ENCODE measurements around the gene CSTF2T.

CSTF2T gene, protein sequence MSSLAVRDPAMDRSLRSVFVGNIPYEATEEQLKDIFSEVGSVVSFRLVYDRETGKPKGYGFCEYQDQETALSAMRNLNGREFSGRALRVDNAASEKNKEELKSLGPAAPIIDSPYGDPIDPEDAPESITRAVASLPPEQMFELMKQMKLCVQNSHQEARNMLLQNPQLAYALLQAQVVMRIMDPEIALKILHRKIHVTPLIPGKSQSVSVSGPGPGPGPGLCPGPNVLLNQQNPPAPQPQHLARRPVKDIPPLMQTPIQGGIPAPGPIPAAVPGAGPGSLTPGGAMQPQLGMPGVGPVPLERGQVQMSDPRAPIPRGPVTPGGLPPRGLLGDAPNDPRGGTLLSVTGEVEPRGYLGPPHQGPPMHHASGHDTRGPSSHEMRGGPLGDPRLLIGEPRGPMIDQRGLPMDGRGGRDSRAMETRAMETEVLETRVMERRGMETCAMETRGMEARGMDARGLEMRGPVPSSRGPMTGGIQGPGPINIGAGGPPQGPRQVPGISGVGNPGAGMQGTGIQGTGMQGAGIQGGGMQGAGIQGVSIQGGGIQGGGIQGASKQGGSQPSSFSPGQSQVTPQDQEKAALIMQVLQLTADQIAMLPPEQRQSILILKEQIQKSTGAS

DNA sequence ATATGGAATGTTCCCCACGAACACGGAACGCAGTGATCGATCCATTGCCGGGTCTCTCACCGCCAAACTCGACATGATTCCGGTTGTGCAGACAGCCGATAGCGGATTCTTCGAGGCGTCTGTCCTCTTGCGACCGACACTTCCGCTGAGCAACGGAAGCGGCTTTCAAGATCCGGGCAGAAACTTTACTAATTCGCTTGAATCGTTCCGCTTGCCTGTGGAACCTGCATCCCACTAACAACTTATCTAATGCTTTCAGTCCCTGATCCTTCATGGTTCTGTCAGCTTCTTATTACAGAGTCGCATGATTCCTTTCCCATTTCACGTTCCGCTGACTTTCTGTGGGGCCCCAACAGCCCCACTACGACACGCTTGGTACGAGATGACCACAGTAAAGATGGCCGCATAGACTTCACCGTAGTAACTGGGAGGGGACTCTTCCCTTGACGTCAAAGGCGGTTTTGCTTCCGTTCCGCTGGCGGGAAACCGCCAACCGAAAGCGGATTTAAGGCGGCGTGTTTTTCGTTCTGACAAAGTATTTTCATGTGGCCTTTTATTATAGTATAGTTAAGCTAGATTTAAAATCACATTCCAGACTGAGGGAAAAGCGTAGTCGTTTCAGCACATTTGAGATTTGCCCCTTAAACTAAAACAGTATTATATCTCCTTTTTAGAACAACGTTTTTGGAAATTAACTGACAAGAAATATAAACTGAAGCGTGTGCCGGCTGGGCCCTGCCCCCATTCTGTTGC, at the start of gene CSTF2T:
Gene CSTF2T (minus strand): TSS at position 121 of the 753 bp plus-strand sequence. CDS start 46 bp downstream, at position 75.
- DNase-seq: peak; percentile 92

DNA sequence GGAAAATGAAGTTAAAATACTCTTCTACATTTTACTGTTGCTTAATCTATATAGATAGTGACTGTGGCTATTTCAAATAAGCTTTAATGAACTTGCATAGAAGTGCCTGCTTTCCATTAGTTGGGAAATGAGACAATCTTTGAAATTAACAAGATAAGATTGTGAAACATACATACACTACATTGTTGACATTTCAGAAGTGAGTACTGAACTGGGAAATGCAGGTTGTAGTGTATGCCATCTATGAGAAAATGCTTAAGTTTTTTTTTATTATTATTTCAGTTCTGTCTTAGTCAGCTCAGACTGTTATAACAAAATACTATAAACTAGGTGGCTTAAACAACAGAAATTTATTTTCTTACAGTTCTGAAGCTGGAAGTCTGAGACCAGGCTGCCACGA, 49.6 kb upstream of the CSTF2T start:
- no peak for DNase-seq

DNA sequence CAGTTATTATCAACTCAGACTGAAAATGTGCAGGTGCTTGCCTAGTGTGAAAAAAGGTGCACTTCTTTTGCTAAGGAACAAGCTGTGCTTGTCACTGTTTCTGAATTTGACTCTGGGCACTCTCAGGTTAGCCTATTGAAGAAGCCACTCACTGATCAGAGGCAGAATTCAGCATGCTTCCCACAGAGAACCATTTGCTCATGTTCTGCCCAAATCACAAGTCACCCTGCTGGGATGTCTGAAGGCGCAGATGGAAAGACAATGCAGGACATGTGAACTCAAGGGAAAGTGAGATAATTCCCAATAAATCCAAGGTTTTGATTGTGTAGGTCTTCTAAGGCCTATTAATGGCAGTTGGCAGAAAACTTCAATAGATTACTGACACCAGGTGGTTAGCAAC, 47.8 kb upstream of the CSTF2T start:
- DNase-seq: no peak

DNA sequence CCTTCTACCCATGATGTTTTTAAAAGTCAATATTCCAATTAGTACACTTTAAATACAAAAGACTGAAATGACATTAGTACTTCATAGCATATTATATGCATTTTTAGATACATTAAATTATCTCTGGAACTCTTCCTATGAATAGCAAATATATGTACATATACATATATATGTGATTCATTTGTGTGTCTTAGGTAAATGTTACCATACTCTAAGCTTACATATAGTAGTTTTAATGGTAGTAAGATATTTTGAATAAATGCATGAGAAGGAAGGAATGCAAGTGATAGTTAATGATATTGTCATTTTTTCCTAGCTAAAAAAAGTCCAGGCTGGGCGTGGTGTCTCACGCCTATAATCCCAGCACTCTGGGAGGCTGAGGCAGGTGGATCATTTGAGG, 46.0 kb upstream of the CSTF2T start:
- DNase-seq: no peak

DNA sequence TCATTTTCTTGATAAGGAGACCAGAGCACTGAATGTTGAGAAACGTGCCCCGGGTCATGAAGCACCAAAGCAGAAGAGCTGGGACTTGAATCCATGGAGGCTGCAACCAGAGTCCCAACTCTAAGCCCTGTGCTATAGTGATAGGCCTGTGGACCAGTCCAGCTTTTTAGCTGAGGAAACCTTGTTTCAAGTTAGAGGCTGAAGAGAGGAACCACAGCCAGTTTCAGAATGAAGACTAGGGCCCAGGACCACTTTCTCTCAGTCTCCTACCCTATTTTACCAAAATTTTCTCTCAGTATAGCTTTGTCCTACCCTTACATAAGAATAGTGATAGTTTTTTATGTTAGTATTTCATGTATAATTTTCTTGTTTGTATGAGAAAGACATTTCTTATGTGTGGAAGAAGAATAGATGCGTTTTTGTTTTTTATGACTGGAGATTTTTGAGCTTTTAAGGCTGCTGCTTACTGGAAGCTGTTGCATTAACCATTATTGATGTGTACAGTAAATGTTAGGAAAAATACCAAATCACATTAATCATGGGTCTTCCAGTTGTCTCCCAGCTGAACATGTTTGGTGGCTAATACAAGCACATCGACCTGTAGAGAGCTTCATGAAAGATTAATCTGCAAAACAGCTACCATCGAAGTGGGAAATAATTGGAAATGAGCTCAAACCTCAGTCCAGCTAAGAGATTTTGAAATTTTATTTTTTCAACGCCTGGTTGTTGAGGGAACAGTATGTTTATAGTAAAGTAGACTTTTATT, 45.0 kb upstream of the CSTF2T start:
- DNase-seq: no peak

DNA sequence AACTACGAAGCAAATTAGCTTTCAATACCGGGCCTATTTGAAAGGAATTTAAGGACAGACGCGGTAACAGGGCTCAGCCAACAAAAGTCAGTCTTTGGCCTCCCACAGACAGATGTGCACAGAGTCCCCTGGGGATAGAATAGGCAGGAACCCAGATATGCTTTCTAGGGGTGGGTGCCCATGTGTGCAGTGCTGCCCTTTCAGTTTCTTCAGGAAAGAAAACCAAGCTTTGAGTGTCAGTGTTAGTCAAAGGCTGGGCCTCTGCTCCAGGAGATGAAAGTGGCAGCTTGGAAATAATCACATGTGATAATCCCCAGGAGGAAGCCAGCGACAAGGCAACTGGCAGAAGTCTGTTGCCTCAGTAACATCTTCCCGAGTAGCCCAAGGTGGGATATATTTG, 43.8 kb upstream of the CSTF2T start:
- no peak for DNase-seq

DNA sequence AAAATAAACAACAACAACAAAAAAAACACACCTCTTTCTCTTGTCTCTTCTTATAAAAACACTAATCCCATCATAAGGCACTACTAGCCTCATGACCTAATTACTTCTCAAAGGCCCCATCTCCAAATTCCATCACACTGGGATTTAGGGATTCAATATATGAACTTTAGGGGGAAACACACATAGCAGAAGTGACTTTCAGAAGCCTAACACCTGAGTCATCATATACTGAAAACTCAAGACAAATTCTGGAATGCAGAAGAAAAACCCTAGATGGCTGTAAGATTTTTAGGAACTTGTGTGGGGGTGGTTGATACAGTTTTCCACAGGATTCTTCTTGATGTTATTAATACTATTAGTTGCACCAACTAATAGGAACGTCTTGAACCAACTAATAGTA, 33.7 kb upstream of the CSTF2T start:
- no peak for DNase-seq

DNA sequence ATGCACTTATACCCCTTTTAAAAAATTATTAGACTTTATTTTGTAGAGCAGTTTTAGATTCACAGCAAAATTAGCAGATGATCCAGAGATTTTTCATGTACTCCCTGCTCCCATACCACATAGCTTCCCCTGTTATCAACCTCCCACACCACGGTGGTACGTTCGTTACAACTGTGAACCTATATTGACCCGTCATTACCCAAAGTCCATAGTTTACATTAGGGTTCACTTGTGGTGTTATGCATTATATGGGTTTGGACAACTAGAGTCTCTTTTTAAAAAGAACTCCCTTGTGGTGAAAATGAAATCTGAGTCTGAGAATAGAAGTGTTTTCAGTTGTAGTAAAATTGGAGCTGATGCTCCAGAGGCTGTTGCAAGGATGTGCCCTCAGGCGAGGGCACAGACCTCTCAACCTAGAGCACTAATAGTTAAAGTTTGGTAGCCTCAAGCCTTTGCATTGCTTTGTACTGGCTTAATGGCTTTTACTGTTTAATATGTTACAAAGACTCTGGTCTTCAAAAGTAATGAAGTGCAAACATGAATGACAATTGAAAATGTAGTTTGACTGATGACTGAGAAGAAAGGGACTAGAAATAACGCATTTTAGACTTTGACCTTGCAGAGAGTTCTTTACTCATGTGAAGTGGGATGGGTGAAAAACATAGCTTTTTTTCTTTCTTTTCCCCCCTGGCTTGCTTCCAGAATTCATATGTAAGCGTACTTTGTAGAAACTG, 30.6 kb upstream of the CSTF2T start:
- no peak for DNase-seq

DNA sequence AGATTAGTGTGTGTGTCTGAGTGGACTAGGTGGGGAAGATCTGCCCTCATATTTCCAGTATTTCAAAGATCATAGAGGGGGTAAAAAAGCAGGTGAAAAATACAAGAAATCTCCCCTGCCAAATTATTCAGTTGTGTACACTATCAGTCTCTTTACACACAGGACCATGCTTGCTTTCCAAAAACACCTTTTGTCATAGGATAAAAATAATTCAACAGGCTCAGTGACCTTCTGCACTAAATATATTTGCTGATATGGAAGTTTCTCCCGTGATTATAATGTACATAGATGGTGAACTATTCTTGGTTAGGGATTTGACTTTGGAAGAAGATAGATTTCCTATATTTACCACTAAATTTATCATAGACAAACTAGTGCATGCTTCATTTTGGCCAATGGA, 24.6 kb upstream of the CSTF2T start:
- DNase-seq: no peak

DNA sequence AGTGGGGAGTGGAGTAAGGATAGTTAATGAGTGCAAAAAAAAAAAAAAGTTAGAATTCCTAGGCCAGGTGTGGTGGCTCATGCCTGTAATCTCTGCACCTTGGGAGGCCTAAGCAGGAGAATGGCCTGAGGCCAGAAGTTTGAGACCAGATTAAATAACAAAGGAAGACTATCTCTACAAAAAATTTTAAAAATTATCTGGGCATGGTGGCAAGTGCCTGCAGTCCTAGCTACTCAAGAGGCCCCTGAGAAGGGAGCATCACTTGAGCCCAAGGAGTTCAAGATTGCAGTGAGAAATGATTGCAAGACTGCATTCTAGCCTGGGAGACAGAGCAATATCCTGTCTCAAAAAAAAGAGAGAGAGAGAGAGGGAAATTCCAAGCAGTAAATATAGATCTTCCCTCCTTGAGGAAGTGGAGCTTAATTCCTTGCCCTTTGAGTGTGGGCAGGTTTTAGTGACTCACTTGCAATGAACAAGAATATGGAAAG, 19.5 kb upstream of the CSTF2T start:
- no peak for DNase-seq

DNA sequence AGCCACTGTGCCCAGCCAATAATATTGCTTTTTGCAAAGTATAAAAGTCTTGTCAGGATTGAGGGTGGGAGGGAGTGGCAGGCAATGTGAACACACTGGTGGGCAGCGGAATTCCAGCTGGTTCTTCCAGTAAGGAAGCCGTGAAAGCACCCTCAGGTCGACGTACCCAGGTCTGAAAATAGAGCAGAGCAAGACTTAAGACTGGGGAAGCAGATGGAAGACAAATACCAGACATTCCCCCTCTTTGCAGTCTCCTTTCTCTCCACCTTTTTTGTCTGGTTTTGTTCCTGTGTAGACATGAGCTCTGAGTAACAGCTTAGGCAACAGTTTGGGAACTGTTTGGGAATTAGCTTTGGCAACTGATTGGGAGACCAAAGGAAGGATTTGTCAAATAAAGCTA, 17.6 kb upstream of the CSTF2T start:
- no peak for DNase-seq

DNA sequence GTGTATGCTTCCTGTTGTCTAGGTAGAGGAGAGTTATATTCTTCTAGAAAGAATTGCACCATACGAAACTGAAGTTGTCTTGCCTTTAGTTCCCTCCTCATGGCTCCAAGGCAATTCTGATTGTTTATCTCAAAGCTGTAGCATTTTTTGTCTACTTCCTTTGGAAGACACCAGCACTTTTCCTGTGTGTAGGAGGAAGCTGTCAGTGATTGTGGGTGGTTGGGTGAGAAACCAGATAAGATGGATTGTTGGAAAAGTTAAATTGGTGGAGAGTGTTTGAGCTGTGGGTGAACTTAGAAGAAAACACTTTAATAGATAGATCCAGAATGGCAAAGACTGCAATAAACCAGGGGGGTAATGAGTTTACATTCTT, 12.1 kb upstream of the CSTF2T start:
- no peak for DNase-seq

DNA sequence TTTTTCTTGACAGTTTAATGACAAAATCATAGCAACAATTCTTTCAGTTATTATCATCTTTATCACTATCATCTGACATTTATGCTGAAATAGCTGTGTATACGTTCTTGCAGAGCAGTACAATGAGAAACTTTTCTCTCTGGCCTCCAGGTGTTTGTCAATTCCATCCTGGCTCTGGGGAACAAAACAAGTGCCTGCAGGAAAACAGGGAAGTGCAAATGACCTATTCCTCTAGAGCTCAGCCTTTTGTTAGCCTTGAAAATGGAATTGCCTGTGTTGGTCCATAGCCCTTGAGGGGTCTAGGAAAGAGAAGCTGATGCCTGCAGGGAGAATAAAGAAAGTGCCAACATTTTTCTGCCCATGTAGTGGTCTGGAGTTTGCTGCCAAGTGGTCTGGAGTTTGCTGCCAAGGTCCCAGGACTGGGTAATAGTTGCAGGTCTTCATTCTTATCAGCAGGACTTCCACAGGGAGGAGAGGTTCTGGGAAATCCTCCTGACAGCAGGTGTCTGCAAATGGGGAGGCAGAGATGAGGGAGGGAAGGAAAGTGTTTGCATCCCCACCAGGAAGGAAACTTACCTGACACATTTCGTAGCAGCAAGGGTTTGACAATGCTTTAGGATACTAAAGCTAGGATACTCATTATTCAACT, 10.1 kb upstream of the CSTF2T start:
- no peak for DNase-seq

DNA sequence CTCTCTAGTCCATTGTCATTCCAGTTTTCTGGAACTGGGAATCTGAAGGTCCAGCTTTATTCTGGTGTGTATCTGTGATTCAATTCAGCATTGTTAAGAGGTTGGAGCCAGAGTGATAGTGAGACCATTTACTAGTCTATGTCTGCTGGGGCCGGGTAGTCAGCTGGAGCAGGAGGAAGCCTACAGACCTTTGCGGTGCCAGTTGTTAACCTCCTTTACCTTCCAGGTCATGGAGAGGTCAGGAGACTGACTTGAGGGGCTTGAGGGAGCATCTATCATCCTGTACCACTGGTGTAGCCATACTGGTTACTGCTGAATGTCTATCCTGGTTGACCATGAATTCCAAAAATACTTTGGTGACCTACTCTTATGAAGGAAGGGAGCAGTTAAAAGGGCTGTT, 9.2 kb upstream of the CSTF2T start:
- DNase-seq: no peak

DNA sequence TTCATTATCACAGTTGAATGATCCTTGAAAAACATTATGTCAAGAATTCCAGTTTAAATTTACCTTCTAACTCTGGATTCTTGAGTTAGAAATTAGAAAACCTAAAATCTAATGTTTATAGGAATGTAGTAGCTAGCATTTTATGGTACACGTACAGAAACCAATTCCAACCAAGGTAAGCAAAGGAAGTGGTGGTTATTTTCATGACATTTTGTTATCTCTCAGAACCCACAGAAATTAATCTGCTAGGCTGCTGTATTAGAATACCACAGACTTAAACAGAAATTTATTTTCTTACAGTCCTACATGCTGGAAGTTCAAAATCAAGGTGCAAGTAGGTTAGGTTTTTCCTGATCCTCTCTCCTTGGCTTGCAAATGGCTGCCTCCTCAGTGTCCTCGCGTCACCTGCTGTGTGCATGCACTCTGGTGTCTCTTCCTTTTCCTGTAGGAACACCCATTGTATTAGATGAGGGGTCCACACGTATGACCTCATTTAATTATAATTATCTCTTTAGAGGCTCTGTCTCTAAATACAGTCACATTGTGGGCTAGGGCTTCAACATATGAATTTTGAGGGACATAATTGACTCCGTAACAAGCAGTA, 8.5 kb upstream of the CSTF2T start:
- DNase-seq: no peak

DNA sequence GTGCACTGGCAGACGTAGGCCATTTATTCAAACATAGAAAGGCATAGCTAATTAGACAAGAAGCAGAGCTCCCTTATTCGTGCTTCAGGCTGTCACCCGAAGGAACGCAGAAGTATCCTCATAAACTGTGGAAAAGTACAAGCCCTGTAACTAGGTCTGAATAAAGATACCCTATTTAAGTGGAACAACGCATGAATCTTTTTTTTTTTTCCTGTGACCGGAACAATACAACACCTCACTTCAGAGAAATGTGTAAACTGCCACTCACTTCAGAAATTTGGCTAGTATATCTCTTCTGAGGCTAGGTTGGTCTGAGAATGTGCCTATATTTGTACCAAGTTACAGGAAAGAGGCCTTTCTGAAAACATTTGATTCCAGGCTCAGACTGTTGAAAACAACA, 8.0 kb upstream of the CSTF2T start:
- no peak for DNase-seq

DNA sequence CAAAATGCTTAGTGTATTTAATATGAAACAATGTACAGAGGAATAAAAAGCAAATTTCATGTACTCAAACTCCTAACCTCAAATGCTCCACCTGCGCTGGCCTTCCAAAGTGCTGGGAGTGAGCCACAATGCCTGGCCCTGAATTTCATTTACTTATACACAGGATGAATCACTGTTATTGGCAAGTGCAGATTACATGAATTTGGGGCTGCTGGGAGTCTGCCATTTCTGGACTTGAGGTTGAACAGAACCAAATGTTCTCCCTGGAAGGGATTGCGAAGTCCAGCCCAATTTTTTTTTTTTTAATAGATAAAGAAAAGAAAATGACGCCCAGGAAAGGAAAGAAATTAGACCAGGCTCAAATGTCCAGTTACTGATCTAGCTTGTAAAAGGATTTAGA, 6.8 kb upstream of the CSTF2T start:
- no peak for DNase-seq

DNA sequence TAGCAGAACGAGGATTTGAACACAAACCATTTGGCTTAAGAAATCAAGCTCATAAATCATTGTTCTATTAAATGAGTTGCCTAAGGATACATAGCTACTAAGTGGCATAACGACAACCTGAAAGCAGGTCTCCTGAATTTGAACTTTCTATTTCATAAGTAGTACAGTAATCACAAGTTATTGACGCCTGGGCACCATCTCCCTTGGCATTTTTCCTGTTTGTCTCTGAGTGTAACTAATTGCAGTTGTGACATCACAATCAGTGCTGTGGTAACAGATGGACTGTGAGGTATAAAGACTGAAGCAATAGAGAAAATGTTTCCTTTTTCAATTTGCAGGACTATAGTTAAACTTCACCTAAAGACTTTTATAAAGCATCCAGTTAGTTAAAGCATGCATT, 6.4 kb upstream of the CSTF2T start:
- no peak for DNase-seq

DNA sequence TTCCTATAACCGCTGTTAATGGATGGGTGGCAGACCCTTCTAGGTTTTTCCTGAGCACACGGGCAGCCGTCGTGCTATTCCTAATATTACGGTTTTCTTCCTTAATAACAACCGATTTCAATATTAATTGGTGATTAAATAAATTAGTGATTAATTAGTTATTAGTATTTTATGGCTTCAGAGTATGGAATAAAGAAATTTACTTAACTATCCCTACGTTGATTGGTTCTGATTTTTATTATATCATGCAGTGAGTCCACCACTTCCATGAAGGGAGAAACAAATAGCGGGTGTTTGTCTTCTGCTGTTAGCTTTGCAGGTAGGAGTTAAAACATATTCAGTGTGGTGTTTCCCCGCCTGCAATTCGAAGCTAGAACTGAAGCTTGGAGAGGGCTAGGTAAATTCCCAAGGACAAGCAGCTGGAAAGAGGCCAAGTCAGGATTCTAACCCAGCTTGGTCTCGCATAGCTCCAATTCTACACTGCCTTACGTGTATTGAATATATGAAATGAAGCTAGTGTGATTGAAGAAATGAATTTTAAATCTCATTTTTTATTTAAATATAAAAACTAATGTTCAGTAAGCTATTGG, 928 bp upstream of the CSTF2T start:
- no peak for DNase-seq

DNA sequence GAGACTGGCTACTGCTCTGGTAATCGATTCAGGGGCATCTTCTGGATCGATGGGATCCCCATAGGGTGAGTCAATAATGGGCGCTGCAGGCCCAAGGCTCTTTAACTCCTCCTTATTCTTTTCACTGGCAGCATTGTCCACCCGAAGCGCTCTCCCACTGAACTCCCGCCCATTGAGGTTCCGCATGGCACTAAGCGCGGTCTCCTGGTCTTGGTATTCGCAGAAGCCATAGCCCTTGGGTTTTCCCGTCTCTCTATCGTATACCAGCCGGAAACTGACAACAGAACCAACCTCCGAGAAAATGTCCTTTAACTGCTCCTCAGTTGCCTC, 285 bp downstream of the CSTF2T start:
- no peak for DNase-seq

DNA sequence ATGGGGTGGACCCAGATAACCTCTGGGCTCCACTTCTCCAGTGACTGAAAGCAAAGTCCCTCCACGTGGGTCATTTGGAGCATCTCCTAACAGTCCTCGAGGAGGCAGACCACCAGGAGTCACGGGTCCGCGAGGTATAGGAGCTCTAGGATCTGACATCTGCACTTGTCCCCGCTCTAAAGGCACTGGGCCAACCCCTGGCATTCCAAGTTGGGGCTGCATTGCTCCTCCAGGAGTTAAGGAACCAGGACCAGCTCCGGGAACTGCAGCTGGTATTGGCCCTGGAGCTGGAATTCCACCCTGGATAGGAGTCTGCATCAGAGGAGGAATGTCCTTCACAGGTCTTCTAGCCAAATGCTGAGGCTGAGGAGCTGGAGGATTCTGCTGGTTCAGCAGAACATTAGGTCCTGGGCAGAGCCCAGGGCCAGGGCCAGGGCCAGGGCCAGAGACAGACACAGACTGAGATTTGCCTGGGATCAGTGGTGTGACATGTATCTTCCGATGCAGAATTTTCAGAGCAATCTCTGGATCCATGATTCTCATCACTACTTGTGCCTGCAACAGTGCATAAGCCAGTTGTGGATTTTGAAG, 827 bp downstream of the CSTF2T start:
- no peak for DNase-seq

Measured in activated CD8-positive, alpha-beta memory T cell treated with anti-CD3 and anti-CD28 coated beads, Interleukin-2, amount 50 U/mL, for 48 hours (primary cell).